Measurements from ENCODE around the gene CCDC18.
"Not testable (repeated sequence)": the region's sequence is repeated elsewhere in the genome, so short reads cannot be mapped to it uniquely, and the experiment has no call there.

CCDC18 gene

DNA sequence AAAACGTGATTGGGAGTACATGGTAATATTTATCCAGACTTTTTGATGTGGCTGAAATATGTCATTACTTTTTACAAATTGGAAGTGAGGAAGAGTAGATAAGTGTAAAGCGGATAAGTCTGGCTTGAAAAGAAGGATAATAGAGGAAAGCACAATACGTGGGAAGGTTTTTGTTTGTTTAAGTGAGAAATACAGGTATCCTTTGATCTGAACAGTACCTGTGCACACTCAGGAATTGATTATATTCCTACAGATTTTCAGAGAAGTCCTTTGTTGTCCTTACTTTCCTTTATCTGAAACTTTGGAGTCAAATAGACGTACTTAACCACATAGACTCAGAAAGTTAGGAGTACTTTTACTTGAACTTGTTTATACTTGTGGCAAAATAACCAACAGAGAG, 20.2 kb downstream of the CCDC18 start:
- H3K4me3 ChIP-seq (replicated peaks; ENCODE audit: low read depth, low read length) = no peak overlapping the region
- TF ChIP-seq CTCF (IDR thresholded peaks at IDR 0.05; ENCODE audit: low read depth, low read length, missing control alignments) = no peak
- DNase-seq (ENCODE audit: extremely low read depth, low read depth) = no peak

- no peak overlapping the region for H3K4me3 ChIP-seq (replicated peaks; ENCODE audit: low read depth, low read length)
- TF ChIP-seq CTCF (IDR thresholded peaks at IDR 0.05; ENCODE audit: low read depth, low read length, missing control alignments) = no peak
- DNase-seq (ENCODE audit: extremely low read depth, low read depth) = no peak
These were observed 25.5 kb downstream of the CCDC18 start for GRCh38 chr1:93205892-93206566.

GRCh38 chr1:93206567-93206954, 26.0 kb downstream of the CCDC18 start:
- TF ChIP-seq CTCF (IDR thresholded peaks at IDR 0.05; ENCODE audit: low read depth, low read length, missing control alignments) = no peak

GRCh38 chr1:93207211-93207610, 26.7 kb downstream of the CCDC18 start:
- no peak overlapping the region for H3K4me3 ChIP-seq (replicated peaks; ENCODE audit: low read depth, low read length)
- no peak for DNase-seq (ENCODE audit: extremely low read depth, low read depth)
- no peak for TF ChIP-seq CTCF (IDR thresholded peaks at IDR 0.05; ENCODE audit: low read depth, low read length, missing control alignments)

More at GRCh38 chr1:93206567-93206954, 26.0 kb downstream of the CCDC18 start:
- DNase-seq (ENCODE audit: extremely low read depth, low read depth) = no peak
- H3K4me3 ChIP-seq (replicated peaks; ENCODE audit: low read depth, low read length) = no peak overlapping the region

DNA sequence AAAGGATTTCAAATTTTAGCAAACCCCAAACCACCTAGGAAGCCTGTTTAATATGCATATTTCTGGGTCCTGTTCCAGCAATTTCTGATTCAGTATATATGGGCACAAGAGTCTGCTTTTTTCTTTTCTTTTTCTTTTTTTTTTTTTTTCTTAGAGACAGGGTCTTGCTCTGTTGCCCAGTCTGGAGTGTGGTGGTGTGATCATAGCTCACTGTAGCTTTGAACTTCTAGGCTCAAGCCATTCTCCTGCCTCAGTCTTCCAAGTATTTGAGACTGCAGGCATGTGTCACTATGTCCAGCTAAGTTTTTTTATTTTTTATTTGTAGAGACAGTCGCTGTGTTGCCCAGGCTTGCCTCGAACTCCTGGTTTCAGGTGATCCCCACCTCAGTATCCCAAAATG, 34.8 kb downstream of the CCDC18 start:
- no peak for TF ChIP-seq CTCF (IDR thresholded peaks at IDR 0.05; ENCODE audit: low read depth, low read length, missing control alignments)
- no peak overlapping the region for H3K4me3 ChIP-seq (replicated peaks; ENCODE audit: low read depth, low read length)
- no peak for DNase-seq (ENCODE audit: extremely low read depth, low read depth)

DNA sequence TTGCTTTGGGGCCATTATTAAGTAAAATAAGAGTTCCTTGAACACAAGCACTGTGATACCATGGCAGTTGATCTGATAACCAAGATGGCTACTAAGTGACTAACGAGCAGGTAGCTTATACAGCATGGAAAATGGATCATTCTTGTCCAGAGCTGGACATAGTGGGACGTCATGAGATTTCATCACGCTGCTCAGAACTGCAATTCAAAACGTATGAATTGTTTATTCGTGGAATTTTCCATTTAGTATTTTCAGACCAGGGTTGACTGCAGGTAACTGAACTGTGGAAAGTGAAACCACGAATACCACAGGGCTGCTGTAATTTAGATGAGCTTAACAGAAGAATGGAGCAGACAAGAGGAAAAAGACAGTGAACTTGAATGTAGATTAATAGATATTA, 38.9 kb downstream of the CCDC18 start:
- no peak for TF ChIP-seq CTCF (IDR thresholded peaks at IDR 0.05; ENCODE audit: low read depth, low read length, missing control alignments)
- DNase-seq (ENCODE audit: extremely low read depth, low read depth) = no peak
- H3K4me3 ChIP-seq (replicated peaks; ENCODE audit: low read depth, low read length) = no peak overlapping the region

DNA sequence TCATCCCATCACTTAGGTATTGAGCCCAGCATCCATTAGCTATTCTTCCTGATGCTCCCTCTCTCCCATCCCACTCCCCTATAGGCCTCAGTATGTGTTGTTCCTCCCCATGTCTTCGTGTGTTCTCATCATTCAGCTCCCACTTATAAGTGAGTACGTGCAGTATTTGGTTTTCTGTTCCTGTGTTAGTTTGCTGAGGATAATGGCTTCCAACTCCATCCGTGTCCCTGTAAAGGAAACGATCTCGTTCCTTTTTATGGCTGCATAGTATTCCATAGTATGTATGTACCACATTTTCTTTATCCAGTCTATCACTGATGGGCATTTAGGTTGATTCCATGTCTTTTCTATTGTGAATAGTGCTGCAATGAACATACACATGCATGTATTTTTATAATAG, 40.2 kb downstream of the CCDC18 start:
- DNase-seq (ENCODE audit: extremely low read depth, low read depth); H3K4me3 ChIP-seq (replicated peaks; ENCODE audit: low read depth, low read length): not testable (repeated sequence)
